Vagina (tissue), 2 donors: ENCODE results near the gene PPIF.

ENCODE experiments used
- POLR2A ChIP-seq, 2 donors: fragments of 450-650 bp; IDR thresholded peaks; one replicate each; pipeline ENCODE4 v1.6.1; 2017; ENCODE audit warnings: antibody characterized with exemption in 2 of 2, mild to moderate bottlenecking in 2 of 2, moderate library complexity in 2 of 2
- TF ChIP-seq, protein P1 (sequence below), 3 experiments: fragments of 450-650 bp in 2 of 3; fragments of 200-600 bp in 1 of 3; sonication (generic) in 1 of 3; IDR thresholded peaks; one replicate each; pipeline ENCODE4 v1.5.1; 2017 to 2019; ENCODE audit warnings: antibody characterized with exemption in 3 of 3, mild to moderate bottlenecking in 2 of 3, moderate library complexity in 2 of 3

DNA sequence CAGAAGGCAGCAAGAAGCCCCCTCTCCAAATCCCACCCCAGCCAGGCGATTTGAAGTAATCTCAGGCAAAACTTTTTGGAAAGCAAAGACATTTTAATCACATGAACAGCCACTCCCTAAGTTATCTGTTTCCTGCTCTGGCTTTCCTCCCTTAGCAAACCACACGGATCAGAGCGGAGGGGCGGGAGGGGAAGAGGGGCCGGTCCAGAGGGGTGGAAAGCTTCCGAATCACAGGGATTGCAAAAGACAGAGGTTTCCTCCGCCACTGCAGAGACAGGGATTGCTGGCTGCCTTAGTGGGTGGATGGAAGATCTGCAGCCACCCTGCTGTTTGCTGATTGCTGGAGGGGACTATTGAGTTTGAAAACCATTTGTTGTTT is 57.0 kb downstream of the PPIF start:
- TF ChIP-seq, protein P1, sequence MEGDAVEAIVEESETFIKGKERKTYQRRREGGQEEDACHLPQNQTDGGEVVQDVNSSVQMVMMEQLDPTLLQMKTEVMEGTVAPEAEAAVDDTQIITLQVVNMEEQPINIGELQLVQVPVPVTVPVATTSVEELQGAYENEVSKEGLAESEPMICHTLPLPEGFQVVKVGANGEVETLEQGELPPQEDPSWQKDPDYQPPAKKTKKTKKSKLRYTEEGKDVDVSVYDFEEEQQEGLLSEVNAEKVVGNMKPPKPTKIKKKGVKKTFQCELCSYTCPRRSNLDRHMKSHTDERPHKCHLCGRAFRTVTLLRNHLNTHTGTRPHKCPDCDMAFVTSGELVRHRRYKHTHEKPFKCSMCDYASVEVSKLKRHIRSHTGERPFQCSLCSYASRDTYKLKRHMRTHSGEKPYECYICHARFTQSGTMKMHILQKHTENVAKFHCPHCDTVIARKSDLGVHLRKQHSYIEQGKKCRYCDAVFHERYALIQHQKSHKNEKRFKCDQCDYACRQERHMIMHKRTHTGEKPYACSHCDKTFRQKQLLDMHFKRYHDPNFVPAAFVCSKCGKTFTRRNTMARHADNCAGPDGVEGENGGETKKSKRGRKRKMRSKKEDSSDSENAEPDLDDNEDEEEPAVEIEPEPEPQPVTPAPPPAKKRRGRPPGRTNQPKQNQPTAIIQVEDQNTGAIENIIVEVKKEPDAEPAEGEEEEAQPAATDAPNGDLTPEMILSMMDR (IDR thresholded peaks at IDR 0.05), result no peak
- TF ChIP-seq POLR2A (IDR thresholded peaks at IDR 0.05), result no peak
